GM10847 (cell line): ENCODE data around the gene FGG.

Source experiments
- POLR2A ChIP-seq: IDR thresholded peaks from 2 replicates; pipeline ENCODE4 v1.6.1; 2011; ENCODE audit not compliant: insufficient read length; ENCODE audit errors: extremely low read depth

Gene FGG

DNA sequence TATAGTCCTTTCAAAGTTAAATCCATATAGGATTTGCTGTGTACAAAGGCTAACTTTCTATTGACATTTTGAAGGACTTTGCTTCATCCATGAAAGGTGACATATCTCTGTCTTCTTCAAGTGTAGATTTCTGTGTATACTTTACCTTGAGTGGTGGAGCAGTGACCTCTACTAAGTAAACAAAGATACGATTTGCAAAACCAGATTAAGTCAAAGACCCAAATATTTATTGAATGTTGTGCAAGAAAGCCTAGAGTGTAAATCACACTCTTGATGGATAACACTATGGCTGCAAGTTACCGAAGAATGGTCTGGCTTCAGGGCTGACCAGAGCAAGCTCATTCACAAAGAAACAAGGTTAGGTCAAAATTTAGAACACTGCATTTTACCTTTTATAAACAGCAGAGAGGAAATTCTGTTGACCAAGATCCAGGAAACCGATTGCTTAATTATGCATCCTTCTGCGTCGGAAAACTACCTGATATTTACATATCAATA is 5.4 kb upstream of the FGG start:
- no peak for TF ChIP-seq POLR2A

DNA sequence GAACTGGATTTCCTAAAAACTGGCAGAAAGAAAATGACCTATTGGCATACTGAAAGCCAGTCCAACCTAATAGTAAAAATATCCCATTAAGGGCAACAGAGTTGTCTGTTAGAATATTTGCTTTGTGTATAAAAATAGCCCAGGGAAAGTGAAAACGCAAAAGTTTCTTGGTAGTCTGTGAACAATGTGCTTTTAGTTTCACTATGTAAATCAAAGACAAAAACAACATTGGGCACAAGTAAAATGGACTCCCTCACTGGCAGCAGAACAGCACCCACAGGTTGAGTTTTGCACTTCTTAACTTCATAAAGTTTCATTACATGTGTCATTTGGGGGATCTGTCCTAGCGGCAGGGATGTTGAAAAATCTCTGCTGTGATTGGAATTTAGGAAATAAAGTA is 4.3 kb upstream of the FGG start:
- no peak for TF ChIP-seq POLR2A

DNA sequence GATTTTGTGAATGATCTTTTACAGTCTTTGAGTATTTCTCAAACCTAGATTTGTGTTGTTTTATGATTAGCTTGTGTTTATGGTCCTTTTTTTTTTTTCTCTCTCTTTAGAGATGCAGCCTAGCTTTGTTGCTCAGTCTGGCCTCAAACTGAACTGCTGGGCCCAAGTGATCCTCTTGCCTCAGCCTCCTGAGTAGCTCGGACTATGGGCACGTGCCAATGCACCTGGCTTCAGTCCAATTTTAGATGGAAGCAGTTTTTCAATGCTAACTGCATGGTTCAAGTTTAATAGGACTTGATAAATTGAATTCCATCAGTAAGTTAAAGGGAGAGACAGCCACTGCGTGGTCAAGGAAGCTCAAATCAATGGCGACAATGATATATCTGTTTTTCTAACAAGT is 3.8 kb upstream of the FGG start:
- TF ChIP-seq POLR2A, result no peak

DNA sequence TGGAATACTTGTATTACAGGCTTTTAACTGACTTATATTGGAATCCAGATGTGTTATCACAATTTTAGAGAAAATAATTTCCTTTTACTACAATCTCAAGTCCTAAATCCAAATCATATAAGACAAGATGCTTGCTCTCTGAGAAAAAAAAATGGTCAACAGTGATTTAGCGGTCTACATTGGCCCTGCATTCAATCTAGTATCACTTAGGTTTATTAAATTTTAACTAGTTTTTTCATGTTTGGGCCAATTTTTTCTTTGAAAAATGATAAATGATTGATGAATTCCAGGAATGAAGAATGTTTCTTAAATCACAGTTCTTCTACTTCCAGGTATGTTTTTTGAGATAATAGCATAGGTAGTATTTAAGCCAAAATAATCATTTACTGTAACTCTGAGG is 2.8 kb upstream of the FGG start:
- TF ChIP-seq POLR2A, result no peak

DNA sequence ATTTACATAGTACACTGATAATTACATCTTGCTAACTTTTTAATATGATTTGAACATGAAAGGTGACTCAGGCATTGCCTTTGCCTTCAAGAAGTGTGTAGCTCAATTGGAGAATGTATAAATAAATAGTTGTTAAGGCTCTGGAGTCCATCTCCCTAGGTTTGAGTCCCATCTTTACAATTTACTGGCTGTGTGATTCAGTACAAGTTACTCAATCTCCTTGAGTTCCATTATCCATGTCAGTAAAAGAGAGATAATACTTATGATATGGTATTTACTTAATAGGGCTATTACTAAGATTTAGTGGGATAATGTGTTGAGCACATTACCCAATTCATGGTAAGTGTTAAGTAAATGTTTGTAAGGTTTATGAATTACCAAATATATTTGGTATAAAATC is 1.9 kb upstream of the FGG start:
- no peak for TF ChIP-seq POLR2A

DNA sequence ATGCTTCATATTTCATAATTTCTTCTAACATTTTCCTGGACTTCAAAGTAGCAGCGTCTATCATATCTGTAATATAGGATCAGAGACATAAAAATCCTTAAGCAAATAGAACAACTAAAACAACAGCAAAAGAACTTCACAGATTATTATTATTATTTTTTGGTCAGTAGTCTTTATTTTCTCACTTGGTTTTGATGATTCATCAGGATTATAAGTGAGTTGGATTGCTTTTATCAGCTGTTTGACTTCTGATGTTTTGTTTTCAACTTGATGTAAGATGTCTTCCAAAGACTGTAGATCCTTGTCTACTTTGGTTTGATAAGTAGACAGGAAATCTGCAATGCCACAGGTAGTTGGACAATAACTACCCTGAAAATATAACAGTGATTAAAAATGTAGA is 623 bp downstream of the FGG start:
- no peak for TF ChIP-seq POLR2A

DNA sequence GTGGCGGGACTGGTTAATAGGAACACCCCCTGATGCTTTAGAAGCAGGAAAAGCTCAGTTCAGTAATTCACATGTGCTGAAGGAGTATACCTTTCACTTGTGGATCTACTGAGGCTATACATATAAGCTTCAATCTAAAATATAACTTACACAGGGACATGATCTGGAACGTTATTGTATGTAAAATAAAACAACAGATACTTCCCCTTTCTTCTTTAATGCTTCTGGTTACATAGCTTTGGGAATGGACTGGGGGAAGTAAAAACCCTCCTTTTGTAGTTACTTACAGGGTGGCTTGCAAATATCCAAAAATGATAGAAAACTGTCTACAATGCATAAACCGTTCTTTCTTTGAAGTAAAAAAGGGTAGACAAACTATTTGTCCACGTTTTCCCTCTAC is 1.9 kb downstream of the FGG start:
- TF ChIP-seq POLR2A, result no peak

DNA sequence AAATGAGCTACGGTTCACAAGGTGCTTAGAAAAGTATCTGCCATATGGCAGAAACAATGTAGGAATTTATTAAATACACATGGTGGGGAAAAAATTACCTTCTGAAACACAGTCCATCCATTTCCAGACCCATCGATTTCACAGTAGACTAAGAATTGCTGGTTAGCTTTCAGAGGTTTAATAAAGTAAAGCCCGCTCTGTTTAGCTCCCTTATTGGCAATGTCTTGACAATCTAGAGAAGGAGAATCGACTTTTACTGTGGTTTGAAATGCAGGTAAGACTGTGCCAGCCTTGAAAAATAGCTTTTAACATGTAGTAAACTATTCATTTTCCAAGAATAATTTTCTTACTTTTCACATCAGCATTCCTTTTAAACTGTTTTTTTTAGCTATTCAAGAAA is 2.9 kb downstream of the FGG start:
- TF ChIP-seq POLR2A, result no peak

DNA sequence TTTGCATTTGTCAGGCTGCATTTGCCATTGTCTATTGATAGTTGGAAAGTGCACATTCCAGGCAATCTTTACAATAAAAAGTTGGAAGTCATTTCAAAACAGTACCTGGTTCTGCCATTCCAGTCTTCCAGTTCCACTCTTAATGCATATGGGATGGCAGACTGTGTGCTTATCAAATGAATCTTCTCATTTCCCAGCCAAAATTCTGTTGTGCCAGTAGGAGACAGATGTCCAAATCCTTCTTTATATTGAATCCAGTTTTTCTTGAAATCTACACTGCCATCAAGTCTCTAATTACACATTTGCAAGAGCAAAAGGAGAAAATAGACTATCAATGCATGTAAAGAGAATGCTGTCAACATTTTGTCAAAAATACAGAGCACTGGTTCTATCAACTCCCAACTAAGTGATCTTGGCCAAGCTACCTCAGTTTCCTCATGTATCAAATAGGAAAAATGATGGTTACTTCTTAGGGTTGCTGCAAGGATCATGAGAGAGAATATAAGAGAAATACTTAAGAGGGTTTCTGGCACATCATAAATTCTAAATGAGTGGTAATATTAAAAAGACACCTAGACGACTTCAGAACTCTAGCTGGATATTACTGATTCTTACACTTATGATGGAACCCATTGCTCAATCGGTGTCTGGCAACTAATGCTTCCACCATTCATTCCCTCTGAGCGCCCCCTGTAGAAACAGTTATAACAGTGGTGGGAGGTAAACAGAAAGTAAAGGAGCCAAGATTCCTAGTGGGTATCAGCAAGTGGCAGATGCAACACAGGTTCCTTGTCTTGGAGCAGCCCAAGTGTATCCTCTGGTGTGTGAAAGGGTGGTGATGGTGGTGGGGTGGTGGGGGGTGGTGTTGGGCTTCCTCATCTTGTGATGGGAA is 3.8 kb downstream of the FGG start:
- no peak for TF ChIP-seq POLR2A

DNA sequence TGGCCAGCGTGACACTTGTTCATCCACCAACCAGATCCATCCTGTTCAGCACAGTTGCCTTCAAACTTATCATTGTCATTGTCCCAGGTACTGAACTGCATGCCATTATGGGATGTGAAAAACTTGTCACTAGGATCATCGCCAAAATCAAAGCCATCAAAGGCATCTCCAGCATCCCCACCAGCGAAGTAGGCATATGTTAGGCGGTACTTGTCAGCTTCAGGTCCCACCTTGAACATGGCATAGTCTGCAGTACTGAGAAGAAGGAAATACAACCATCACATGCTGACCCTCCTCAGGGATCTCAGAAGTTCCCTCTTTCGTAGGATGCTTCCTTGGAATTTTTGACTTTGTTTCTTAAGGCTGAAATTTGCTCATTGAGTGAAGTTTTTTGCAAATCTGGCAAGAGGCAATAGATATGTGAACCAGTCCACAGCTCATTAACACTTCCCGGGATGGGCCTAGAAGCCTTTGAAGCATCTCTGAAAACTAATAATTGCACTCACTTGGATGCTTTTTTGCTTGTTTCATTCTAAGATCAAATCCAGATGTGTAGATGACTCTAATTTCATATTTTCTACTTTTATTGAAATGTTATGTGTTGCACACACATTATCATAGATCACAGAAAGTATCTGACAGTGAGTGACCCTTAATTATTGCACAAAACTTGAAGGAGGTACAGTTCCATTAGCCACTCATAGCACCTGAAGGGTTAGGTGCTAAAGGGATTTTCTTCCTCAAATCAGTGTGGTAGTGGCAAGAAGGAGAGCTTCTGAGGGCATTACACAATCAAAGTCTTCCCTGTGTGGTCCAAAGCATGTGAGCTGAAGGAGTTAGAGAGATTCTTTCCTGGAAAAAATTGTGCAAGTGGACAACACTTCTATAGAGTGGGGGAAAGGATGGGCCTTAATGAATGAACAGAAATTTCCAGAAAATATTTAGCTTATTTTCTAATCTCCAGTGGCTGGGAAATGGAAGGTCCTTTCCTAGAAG is 5.4 kb downstream of the FGG start:
- no peak for TF ChIP-seq POLR2A

DNA sequence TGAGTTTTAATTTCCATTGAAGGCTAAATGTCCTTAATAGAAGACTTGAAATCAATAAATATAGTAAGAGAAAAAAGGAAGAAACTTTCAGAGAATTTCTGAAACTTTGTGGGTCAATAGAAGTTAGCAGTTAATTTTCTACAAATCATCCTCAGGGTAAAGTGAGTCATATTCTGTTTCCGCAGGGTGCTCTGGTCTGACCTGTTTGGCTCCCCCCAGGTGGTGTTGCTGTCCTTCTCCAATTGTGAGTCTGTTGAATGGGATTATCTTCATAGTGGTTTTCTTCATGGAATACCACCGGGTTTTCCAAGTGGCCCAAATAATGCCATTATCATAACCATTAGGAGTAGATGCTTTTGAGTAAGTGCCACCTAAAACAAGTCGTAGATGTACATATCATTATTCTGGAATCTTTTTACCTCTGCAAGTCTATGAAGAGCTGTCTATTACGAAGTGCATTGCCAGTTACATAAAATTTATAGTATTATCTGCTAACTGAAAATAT is 7.7 kb downstream of the FGG start:
- TF ChIP-seq POLR2A, result no peak

DNA sequence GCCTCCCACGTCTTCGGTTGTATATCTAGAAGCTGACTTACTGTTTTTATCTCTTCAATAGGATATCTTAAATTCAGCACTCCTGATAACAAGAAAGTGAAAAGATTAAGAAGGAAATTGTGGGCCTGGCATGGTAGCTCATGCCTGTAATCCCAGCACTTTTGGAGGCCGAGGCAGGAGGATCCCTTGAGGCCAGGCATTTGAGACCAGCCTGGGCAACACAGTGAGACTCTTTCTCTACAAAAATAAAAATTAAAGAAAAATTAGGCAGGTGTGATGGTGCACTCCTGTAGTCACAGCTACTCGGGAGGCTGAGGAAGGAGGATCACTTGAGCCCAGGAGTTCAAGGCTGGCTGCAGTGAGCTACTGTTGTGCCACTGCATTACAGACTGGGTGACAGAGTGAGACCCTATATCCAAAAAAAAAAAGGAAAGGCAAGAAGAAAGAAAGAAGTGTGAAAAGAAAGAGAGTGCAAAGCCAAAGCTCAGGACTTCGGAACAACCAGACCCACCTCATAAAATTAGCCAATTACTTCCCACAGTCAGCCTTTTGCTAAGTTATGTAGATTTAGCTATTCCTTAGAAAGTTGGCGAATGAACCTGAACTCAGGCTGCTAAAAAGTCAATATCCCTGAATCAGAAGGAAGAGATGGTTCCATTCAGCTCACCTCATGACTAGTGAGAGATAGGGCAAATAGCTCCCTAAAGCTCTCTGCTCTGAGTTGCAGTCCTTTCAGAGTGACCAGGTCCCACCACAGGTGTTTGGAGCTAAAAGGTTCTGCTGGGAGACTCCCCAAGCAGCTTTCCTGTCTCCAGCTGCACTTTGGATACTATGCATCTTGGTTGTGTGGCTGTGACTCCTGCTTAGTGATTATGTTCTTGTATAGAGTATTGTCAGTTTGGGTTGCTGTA is 9.2 kb downstream of the FGG start:
- TF ChIP-seq POLR2A, result no peak

DNA sequence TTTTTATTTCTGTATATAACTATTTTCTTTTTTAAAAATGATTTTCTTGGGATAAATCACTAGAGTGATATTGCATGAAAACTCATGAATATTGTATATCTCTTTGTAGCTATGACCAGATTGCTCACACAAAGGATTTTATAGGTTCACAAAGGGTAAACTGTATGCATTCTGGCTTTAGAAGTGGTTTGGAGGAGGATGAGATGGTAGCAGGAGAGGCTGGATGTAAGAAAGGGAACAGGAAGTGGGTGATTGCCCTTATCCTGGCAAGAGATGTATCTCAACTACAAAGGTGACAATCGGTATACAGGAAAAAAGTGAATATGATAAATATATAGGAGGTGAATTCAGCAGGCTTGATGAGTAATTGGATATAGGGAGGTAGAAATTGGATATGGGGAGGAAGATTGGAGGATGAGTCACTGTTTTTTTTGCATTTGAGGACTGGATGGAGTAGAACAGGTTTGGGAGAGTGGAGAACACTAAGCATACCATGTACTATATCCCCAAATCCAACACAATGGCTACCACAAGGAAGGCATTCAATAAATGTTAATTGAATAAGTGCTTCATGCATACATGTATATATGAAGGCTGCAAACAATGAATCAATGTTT is 9.9 kb downstream of the FGG start:
- TF ChIP-seq POLR2A, result no peak
